ENCODE results near the gene LRP8. TPM values are rescaled to one million over a fixed set of nuclear protein-coding genes. Genes with fewer than 3 reads are reported as not detected.

The LRP8 gene
- total and polyA plus RNA-seq, 9 of the 15 experiments (the other 6 are each of a cell fraction or from before 2014, with no cell fraction given), result 7.1 to 56.1 (median 31.3) TPM

DNA sequence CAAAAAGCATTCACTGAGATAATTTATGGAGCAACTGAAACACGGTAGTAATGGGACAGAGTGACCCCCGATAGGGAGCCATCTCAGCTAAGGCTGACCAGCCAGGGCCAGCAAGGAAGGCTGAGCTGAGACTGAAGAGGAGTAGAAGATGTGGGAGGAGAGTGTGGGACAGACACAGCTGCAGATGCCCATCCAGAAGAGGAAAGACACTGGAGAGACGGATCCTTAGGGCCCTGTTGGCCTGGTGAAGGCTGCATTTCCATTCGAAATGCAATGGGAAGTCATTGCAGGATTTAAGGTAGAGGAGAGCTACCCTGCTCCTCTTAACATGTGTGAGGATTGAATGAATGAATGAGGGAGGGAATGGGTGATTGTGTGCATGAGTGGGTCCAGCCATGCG lies 44.0 kb upstream of the LRP8 start:
- in situ Hi-C loops (cut with MboI), result no loop called here
- WGBS (ENCODE audit: insufficient coverage, low coverage, missing lambda C conversion rate), result 11% methylated on average over 5 of the region's 5 CpGs
- intact Hi-C loops (cut with micrococcal nuclease), result no loop called here
- ChIA-PET POLR2A (no interaction called here), CTCF (ENCODE audit: low intra/inter-chr PET ratio) (no interaction called here)
- peaks cover 23 to 57% of the 10 kb centered on the region in 2 experiments; a peak in 4 of 5 replicates for H3K27me3 ChIP-seq (ENCODE audit: control insufficient read depth in 2 of 2, insufficient read depth in 2 of 2, low read length in 2 of 2)
- H3K9me1 ChIP-seq (ENCODE audit: control insufficient read depth, insufficient read depth, low read length), result peaks cover 6% of the 10 kb centered on the region
- H3K27ac ChIP-seq (ENCODE audit: extremely low read depth, low read depth, low read length), result no peak overlapping the region
- BruUV-seq (replicated peaks), result no TSS peak
- H2AFZ ChIP-seq (ENCODE audit: low read depth, low read length), result no peak overlapping the region
- peaks cover 17 to 41% of the 10 kb centered on the region in 2 experiments for H3K4me1 ChIP-seq (replicated peaks in 1 of 2; ENCODE audit: control insufficient read depth in 2 of 2, insufficient read depth in 2 of 2, low read length in 2 of 2)
- H3K79me2 ChIP-seq (ENCODE audit: control insufficient read depth, insufficient read depth, low read length), result no peaks in the 10 kb centered on the region
- no peaks in the 10 kb centered on the region for H3K36me3 ChIP-seq (ENCODE audit: control insufficient read depth, insufficient read depth, low read length)
- TF ChIP-seq ZNF24 (IDR thresholded peaks at IDR 0.05), result peak; percentile 85
- TF ChIP-seq LEF1 (IDR thresholded peaks at IDR 0.05), result no peak
- no peak for ATAC-seq
- FAIRE-seq, result no peak
- H3K4me3 ChIP-seq, result no peak overlapping the region
- no peak for DNase-seq (ENCODE audit: extremely low read depth in 1 of 4, low spot score in 3 of 4)
- H3K4me2 ChIP-seq (ENCODE audit: insufficient read depth, low read length), result no peak overlapping the region
- H4K20me1 ChIP-seq (replicated peaks; ENCODE audit: control insufficient read depth, insufficient read depth, low read length), result peaks cover 6% of the 10 kb centered on the region
- H3K9ac ChIP-seq (ENCODE audit: insufficient read depth in 1 of 2, low read depth in 2 of 2, low read length in 2 of 2), result no peak overlapping the region
- no peaks in the 10 kb centered on the region for H3K9me3 ChIP-seq (replicated peaks; ENCODE audit: control insufficient read depth, insufficient read depth, low read depth, low read length)

DNA sequence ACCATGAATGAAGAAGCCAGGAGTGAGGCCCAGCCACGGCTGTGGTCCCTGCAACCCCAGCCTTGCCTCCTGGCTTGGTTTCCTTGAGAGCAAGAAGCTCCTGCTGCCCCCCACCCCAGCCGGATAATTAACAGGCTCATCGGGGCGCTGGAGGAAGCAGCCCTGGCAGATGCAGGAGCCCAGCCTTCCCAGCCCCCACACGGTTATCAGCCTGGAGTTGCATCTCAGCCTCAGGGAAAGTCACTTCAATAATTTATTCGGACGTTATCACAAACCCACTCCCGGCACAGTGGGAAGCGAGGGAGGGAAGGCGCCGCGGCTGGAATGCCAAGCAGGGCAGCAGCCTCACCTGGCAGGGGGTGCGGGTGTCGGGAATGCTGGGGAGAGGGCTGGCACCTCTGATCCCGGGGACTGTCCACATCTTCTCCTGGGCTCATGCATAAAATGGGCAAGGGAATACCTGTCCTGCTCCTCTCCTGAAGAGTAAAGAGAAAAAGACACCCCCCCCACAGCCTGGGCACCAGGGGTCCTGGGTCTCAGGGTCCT lies 43.3 kb upstream of the LRP8 start:
- no TSS peak for BruUV-seq (replicated peaks)
- no peak for FAIRE-seq
- WGBS (ENCODE audit: insufficient coverage, low coverage, missing lambda C conversion rate), result 6% methylated on average over 12 of the region's 15 CpGs
- Histone ChIP-seq H4K20me1 (replicated peaks; ENCODE audit: control insufficient read depth, insufficient read depth, low read length) (peaks cover 6% of the 10 kb centered on the region), H3K4me3 (no peak overlapping the region), H3K9me1 (ENCODE audit: control insufficient read depth, insufficient read depth, low read length) (peaks cover 6% of the 10 kb centered on the region), H3K27me3 (ENCODE audit: control insufficient read depth in 2 of 2, insufficient read depth in 2 of 2, low read length in 2 of 2) (peaks cover 17 to 50% of the 10 kb centered on the region in 2 experiments; a peak in 4 of 5 replicates), H2AFZ (ENCODE audit: low read depth, low read length) (no peak overlapping the region), H3K36me3 (ENCODE audit: control insufficient read depth, insufficient read depth, low read length) (no peaks in the 10 kb centered on the region), H3K4me2 (ENCODE audit: insufficient read depth, low read length) (no peak overlapping the region), H3K27ac (ENCODE audit: extremely low read depth, low read depth, low read length) (no peak overlapping the region), H3K9me3 (replicated peaks; ENCODE audit: control insufficient read depth, insufficient read depth, low read depth, low read length) (no peaks in the 10 kb centered on the region), H3K79me2 (ENCODE audit: control insufficient read depth, insufficient read depth, low read length) (no peaks in the 10 kb centered on the region), H3K9ac (ENCODE audit: insufficient read depth in 1 of 2, low read depth in 2 of 2, low read length in 2 of 2) (no peak overlapping the region; a peak in 1 of 4 replicates), H3K4me1 (replicated peaks in 1 of 2; ENCODE audit: control insufficient read depth in 2 of 2, insufficient read depth in 2 of 2, low read length in 2 of 2) (peaks cover 20 to 41% of the 10 kb centered on the region in 2 experiments)
- ChIA-PET CTCF (ENCODE audit: low intra/inter-chr PET ratio) (no interaction called here), POLR2A (no interaction called here)
- DNase-seq (ENCODE audit: extremely low read depth in 1 of 4, low spot score in 3 of 4), result no peak
- in situ Hi-C loops (cut with MboI) (no loop called here), intact Hi-C loops (cut with micrococcal nuclease) (no loop called here)
- no peak for ATAC-seq
- TF ChIP-seq PCBP1 (IDR thresholded peaks at IDR 0.05; ENCODE audit: low read depth, low read length, poor library complexity, severe bottlenecking), result no peak
- no peak for TF ChIP-seq SREBF1 (IDR thresholded peaks at IDR 0.05; ENCODE audit: borderline replicate concordance, low read depth, low read length)
- no peak for TF ChIP-seq JUN (IDR thresholded peaks at IDR 0.05; ENCODE audit: borderline replicate concordance, low read depth, low read length)
- TF ChIP-seq JUN (CRISPR knock-in tag; IDR thresholded peaks at IDR 0.05; ENCODE audit: borderline replicate concordance), result no peak
- no peak for TF ChIP-seq ZNF431 (CRISPR knock-in tag; IDR thresholded peaks at IDR 0.05)
- TF ChIP-seq, protein P1, sequence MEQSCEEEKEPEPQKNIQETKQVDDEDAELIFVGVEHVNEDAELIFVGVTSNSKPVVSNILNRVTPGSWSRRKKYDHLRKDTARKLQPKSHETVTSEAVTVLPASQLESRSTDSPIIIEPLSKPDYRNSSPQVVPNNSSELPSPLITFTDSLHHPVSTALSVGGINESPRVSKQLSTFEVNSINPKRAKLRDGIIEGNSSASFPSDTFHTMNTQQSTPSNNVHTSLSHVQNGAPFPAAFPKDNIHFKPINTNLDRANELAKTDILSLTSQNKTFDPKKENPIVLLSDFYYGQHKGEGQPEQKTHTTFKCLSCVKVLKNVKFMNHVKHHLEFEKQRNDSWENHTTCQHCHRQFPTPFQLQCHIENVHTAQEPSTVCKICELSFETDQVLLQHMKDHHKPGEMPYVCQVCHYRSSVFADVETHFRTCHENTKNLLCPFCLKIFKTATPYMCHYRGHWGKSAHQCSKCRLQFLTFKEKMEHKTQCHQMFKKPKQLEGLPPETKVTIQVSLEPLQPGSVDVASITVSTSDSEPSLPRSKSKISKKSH (CRISPR knock-in tag; IDR thresholded peaks at IDR 0.05), result no peak
- TF ChIP-seq ARHGAP35 (IDR thresholded peaks at IDR 0.05; ENCODE audit: partially characterized antibody), result no peak
- TF ChIP-seq, protein P2, sequence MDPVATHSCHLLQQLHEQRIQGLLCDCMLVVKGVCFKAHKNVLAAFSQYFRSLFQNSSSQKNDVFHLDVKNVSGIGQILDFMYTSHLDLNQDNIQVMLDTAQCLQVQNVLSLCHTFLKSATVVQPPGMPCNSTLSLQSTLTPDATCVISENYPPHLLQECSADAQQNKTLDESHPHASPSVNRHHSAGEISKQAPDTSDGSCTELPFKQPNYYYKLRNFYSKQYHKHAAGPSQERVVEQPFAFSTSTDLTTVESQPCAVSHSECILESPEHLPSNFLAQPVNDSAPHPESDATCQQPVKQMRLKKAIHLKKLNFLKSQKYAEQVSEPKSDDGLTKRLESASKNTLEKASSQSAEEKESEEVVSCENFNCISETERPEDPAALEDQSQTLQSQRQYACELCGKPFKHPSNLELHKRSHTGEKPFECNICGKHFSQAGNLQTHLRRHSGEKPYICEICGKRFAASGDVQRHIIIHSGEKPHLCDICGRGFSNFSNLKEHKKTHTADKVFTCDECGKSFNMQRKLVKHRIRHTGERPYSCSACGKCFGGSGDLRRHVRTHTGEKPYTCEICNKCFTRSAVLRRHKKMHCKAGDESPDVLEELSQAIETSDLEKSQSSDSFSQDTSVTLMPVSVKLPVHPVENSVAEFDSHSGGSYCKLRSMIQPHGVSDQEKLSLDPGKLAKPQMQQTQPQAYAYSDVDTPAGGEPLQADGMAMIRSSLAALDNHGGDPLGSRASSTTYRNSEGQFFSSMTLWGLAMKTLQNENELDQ (CRISPR knock-in tag; IDR thresholded peaks at IDR 0.05; ENCODE audit: borderline replicate concordance), result no peak

All from K562 (cell line).